ENCODE data around the gene ARL4C.
A peak's percentile ranks its signal among the peaks of the same experiment; 100 is the strongest.

ARL4C gene

DNA sequence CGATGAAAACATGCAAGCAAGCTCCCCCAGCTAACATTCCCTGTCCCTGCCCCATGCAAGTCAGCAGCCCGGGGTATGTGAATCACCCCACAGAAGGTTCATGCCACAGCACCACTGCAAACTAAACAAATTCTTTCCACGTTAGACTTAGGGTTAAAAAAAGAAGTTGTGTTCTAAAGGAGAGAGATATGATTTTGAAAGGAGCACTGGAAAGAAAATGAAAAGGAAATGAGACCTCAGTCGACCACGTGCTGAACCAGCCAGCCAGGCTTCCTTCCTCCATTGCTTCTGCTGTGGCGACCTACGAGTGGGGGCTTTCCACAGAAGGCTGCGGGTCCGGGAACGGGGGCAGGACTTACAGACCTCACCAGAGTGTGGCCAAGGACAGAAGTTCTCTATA, 52.0 kb downstream of the ARL4C start:
- no peaks in the 10 kb centered on the region for H3K27me3 ChIP-seq (ENCODE audit: control insufficient read depth in 1 of 2, insufficient read depth in 2 of 2, low read length in 2 of 2)
- H3K4me1 ChIP-seq (ENCODE audit: control insufficient read depth, insufficient read depth, low read length), result peaks cover 8% of the 10 kb centered on the region
- H3K4me3 ChIP-seq (ENCODE audit: low read length in 2 of 2), result peak overlapping the region; percentile 9 to 54
- no peaks in the 10 kb centered on the region for H3K36me3 ChIP-seq (ENCODE audit: control insufficient read depth in 2 of 2, insufficient read depth in 2 of 2, low read length in 2 of 2)
- H3K9ac ChIP-seq (ENCODE audit: low read length in 2 of 2), result no peak overlapping the region
- H3K9me3 ChIP-seq (ENCODE audit: control insufficient read depth in 2 of 2, low read length in 2 of 2), result no peaks in the 10 kb centered on the region
- H3K27ac ChIP-seq (ENCODE audit: low read length), result peak overlapping the region; percentile 31

- peak overlapping the region; percentile 31 for H3K27ac ChIP-seq (ENCODE audit: low read length)
- peaks cover 8% of the 10 kb centered on the region for H3K4me1 ChIP-seq (ENCODE audit: control insufficient read depth, insufficient read depth, low read length)
- no peak overlapping the region for H3K9ac ChIP-seq (ENCODE audit: low read length in 2 of 2)
Measured at GRCh38 chr2:234444242-234444730, 52.6 kb downstream of the ARL4C start.

More at GRCh38 chr2:234444242-234444730, 52.6 kb downstream of the ARL4C start:
- no peaks in the 10 kb centered on the region for H3K36me3 ChIP-seq (ENCODE audit: control insufficient read depth in 2 of 2, insufficient read depth in 2 of 2, low read length in 2 of 2)
- H3K4me3 ChIP-seq (ENCODE audit: low read length in 2 of 2), result no peak overlapping the region
- H3K27me3 ChIP-seq (ENCODE audit: control insufficient read depth in 1 of 2, insufficient read depth in 2 of 2, low read length in 2 of 2), result no peaks in the 10 kb centered on the region
- no peaks in the 10 kb centered on the region for H3K9me3 ChIP-seq (ENCODE audit: control insufficient read depth in 2 of 2, low read length in 2 of 2)
